ENCODE data around the gene IL27RA.

- TF ChIP-seq GATA3 (IDR thresholded peaks at IDR 0.05; ENCODE audit: low read depth, low read length) (no peak), GATA2 (IDR thresholded peaks at IDR 0.05; ENCODE audit: low read depth, low read length) (no peak)
Observed at GRCh38 chr19:14003251-14004055, 28.1 kb upstream of the IL27RA start.
